ENCODE data around the gene KATNA1. TPM values are rescaled to one million over a fixed set of nuclear protein-coding genes. Genes with fewer than 3 reads are reported as not detected.

Gene KATNA1
- total RNA-seq, 2 donors from 2014 or later = 19.8 to 26.1 TPM

DNA sequence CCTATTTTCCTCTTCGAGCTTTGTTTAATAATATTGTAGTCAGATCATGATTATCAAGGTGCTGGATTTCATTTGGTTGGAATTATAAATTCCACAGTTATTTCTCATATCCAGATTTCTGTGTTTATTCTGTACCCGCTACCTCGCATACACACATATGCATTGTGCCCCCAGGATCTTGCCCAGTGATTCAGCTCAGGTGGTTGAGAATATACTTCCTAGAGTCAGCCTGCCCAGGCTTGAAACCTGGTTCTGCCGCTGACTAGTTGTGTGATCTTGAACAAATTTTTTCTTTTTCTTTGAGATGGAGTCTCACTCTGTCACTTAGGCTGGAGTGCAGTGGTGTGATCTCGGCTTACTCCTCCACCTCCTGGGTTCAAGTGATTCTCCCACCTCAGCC is 67.6 kb downstream of the KATNA1 start:
- Mint-ChIP-seq H3K36me3 (peaks cover 6% of the 10 kb centered on the region), H3K4me3 (no peak overlapping the region), H3K27ac (no peak overlapping the region), H3K4me1 (ENCODE audit: low read depth in 2 of 2) (no peaks in the 10 kb centered on the region), H3K27me3 (no peaks in the 10 kb centered on the region), H3K9me3 (no peaks in the 10 kb centered on the region)
- DNase-seq (ENCODE audit: low spot score) (no peak), ATAC-seq (no peak)

GRCh38 chr6:149567945-149568585 is 80.4 kb downstream of the KATNA1 start:
- Mint-ChIP-seq H3K27ac (no peak overlapping the region), H3K9me3 (no peaks in the 10 kb centered on the region)

DNA sequence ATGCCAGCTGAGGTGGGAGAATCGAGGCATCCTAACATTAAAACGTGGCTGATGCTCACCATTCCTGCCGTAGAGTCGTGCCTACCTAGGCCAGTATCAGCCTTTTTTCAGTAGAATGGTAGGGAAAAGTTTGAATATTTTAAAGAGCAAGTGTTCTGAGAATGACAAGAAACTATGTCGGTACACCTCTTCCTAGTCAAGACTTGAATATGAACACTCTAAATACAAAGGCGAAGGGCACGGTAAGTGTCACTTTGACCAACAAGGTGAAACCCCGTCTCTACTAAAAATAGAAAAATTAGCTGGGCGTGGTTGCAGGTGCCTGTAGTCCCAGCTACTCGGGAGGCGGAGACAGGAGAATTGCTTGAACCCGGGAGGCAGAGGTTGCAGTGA is 81.3 kb downstream of the KATNA1 start:
- H3K9me3 Mint-ChIP-seq = no peaks in the 10 kb centered on the region
- H3K4me3 Mint-ChIP-seq = peak overlapping the region; percentile 89
- no peaks in the 10 kb centered on the region for H3K36me3 Mint-ChIP-seq
- peaks cover 3 to 7% of the 10 kb centered on the region in 2 donors for H3K4me1 Mint-ChIP-seq (ENCODE audit: low read depth in 2 of 2)
- DNase-seq (ENCODE audit: low spot score) = no peak
- ATAC-seq = no peak
- peaks cover 0 to 2% of the 10 kb centered on the region in 2 donors for H3K27me3 Mint-ChIP-seq
- H3K27ac Mint-ChIP-seq = peak overlapping the region; percentile 64 to 70

More at GRCh38 chr6:149567945-149568585, 80.4 kb downstream of the KATNA1 start:
- Mint-ChIP-seq H3K4me1 (ENCODE audit: low read depth in 2 of 2) (peaks cover 3 to 7% of the 10 kb centered on the region in 2 donors), H3K36me3 (no peaks in the 10 kb centered on the region), H3K4me3 (peak overlapping the region; percentile 89), H3K27me3 (peaks cover 0 to 2% of the 10 kb centered on the region in 2 donors)
- no peak for ATAC-seq
- no peak for DNase-seq (ENCODE audit: low spot score)

GRCh38 chr6:149566410-149567193 is 81.9 kb downstream of the KATNA1 start:
- H3K4me1 Mint-ChIP-seq (ENCODE audit: low read depth in 2 of 2) = peaks cover 3 to 7% of the 10 kb centered on the region in 2 donors
- H3K4me3 Mint-ChIP-seq = peak overlapping the region; percentile 89
- peak overlapping the region; percentile 64 to 70 for H3K27ac Mint-ChIP-seq
- no peaks in the 10 kb centered on the region for H3K36me3 Mint-ChIP-seq
- peaks cover 0 to 2% of the 10 kb centered on the region in 2 donors for H3K27me3 Mint-ChIP-seq
- no peaks in the 10 kb centered on the region for H3K9me3 Mint-ChIP-seq
- ATAC-seq = peak; percentile 48 to 58
- DNase-seq (ENCODE audit: low spot score) = no peak

GRCh38 chr6:149565527-149566409 is 82.7 kb downstream of the KATNA1 start, which contains the start of gene GINM1:
TSS of gene GINM1 (plus strand) at chr6:149566375. CDS start at chr6:149566415, 40 bp downstream.
- peak within 1 kb of the TSS; percentile 89 for H3K4me3 Mint-ChIP-seq
- peak within 1 kb of the TSS; percentile 70 to 72 for H3K27ac Mint-ChIP-seq

DNA sequence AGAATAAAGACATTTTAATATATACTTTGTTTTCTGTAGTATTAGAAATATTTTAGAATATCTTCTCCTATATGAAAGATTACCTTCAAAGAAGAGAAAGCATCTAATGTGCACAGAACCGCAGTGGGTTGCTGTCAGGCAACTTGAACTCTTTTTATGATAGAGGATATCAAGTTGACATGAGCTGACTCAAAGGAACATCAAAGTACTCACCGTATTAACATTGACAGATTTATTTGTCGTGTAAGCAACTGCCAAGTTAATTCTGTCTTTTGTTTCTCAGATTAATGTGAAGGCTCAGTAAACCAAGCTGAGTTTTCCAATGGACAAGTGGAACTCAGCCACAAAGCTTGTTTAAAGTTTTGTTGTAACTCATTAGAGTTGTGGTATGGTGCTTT is 84.6 kb downstream of the KATNA1 start:
- H3K27ac Mint-ChIP-seq = no peak overlapping the region
- H3K4me3 Mint-ChIP-seq = no peak overlapping the region
- H3K9me3 Mint-ChIP-seq = no peaks in the 10 kb centered on the region
- H3K36me3 Mint-ChIP-seq = no peaks in the 10 kb centered on the region
- DNase-seq (ENCODE audit: low spot score) = no peak
- ATAC-seq = no peak
- H3K27me3 Mint-ChIP-seq = peaks cover 12 to 18% of the 10 kb centered on the region in 2 donors
- peaks cover 3 to 7% of the 10 kb centered on the region in 2 donors for H3K4me1 Mint-ChIP-seq (ENCODE audit: low read depth in 2 of 2)

More at GRCh38 chr6:149565527-149566409, 82.7 kb downstream of the KATNA1 start, which contains the start of gene GINM1:
- DNase-seq (ENCODE audit: low spot score) (peak; percentile 95), ATAC-seq (peak; percentile 95 to 97)
- no peaks in the 10 kb centered on the region for H3K9me3 Mint-ChIP-seq
- H3K27me3 Mint-ChIP-seq = peaks cover under 1 to 2% of the 10 kb centered on the region in 2 donors
- no peaks in the 10 kb centered on the region for H3K36me3 Mint-ChIP-seq
- H3K4me1 Mint-ChIP-seq (ENCODE audit: low read depth in 2 of 2) = peaks cover 3 to 7% of the 10 kb centered on the region in 2 donors

DNA sequence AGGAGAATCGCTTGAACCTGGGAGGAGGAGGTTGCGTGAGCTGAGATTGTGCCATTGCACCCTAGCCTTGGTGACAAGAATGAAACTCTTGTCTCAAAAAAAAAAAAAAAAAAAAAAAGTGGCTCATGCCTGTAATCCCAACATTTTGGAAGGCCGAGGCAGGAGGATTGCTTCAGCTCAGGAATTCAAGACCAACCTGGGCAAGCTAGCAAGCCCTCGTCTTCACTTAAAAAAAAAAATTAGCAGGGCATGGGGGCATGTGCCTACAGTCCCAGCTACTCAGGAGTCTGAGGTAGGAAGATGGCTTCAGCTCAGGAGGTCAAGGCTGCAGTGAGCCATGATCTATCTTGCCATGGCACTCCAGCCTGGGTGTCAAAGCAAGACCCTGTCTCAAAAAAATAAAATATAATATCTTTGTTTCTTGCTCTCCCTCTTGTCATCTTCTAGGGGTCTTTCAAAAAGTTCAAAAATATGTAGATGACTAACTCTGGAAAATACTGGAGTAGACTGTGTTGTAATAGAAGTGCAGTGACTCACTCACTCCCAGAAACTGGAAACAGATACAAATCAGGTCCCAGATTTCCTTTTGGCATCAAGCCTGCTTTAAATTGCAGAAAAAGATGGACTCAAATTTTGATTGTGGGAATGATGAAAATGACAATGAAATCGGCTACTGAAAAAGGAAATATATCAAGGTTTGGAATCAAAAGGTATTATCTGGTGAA is 85.1 kb downstream of the KATNA1 start:
- no peak overlapping the region for H3K27ac Mint-ChIP-seq
- peaks cover 12 to 23% of the 10 kb centered on the region in 2 donors for H3K27me3 Mint-ChIP-seq
- no peak overlapping the region for H3K4me3 Mint-ChIP-seq
- H3K9me3 Mint-ChIP-seq = no peaks in the 10 kb centered on the region
- DNase-seq (ENCODE audit: low spot score) (no peak), ATAC-seq (no peak)
- peaks cover 3 to 7% of the 10 kb centered on the region in 2 donors for H3K4me1 Mint-ChIP-seq (ENCODE audit: low read depth in 2 of 2)
- no peaks in the 10 kb centered on the region for H3K36me3 Mint-ChIP-seq

DNA sequence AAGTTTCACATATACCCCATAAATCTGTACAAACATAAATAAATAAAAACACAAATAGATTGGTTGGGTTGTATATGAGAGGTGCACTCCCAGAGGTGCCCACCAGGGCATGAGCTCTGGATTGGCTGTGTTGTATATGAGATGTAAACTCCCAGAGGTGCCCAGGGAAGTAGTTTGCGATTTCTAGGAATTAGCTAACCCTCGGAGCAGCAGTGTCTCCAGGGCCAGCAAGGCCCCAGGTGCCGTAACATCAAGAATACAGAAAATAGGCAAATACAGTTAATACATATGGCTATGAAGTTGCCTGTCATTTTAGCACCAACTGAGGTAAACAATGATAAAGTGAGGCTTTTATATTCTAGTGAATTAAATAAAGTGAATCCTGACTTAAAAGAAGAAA is 87.8 kb downstream of the KATNA1 start:
- ATAC-seq (peak in 1 of 2 donors; percentile 46), DNase-seq (ENCODE audit: low spot score) (no peak)
- Mint-ChIP-seq H3K36me3 (no peaks in the 10 kb centered on the region), H3K9me3 (no peaks in the 10 kb centered on the region), H3K4me3 (no peak overlapping the region), H3K4me1 (ENCODE audit: low read depth in 2 of 2) (no peaks in the 10 kb centered on the region), H3K27ac (no peak overlapping the region), H3K27me3 (peaks cover 21 to 40% of the 10 kb centered on the region in 2 donors)

DNA sequence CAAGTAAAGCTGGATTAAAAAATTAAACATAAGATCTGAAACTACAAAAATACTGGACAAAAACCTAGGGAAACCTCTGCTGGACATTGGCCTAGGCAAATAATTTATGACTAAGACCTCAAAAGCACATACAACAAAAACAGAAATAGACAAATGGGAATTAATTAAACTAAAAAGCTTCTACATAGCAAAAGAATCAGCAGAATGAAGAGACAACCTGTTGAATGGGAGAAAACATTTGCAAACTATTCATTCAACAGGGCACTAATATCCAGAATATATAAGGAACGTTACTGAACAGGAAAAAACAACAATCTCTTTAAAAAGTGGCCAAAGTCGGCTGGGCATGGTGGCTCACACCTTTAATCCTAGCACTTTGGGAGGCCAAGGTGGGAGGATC is 89.1 kb downstream of the KATNA1 start:
- H3K9me3 Mint-ChIP-seq = no peaks in the 10 kb centered on the region
- DNase-seq (ENCODE audit: low spot score) = no peak
- ATAC-seq = no peak
- no peak overlapping the region for H3K4me3 Mint-ChIP-seq
- peaks cover 29 to 54% of the 10 kb centered on the region in 2 donors for H3K27me3 Mint-ChIP-seq
- no peaks in the 10 kb centered on the region for H3K4me1 Mint-ChIP-seq (ENCODE audit: low read depth in 2 of 2)
- H3K27ac Mint-ChIP-seq = no peak overlapping the region
- no peaks in the 10 kb centered on the region for H3K36me3 Mint-ChIP-seq

DNA sequence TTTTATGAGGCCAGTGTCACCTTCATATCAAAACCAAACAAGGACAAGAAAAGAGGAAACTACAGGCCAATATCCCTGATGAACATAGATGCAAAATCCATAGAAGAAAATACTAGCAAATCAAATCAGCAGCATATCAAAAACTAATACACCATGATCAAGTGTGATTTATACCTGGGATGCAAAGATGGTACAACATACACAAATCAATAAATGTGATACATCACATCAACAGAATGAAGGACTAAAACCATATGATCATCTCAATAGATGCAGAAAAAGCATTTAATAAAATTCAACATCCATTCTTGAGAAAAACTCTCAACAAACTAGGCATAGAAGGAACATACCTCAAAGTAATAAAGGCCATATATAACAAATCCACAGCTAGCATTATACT is 90.5 kb downstream of the KATNA1 start:
- H3K36me3 Mint-ChIP-seq = no peaks in the 10 kb centered on the region
- ATAC-seq (no peak), DNase-seq (ENCODE audit: low spot score) (no peak)
- H3K4me3 Mint-ChIP-seq = no peak overlapping the region
- H3K9me3 Mint-ChIP-seq = no peaks in the 10 kb centered on the region
- H3K27me3 Mint-ChIP-seq = peaks cover 32 to 62% of the 10 kb centered on the region in 2 donors
- no peak overlapping the region for H3K27ac Mint-ChIP-seq
- H3K4me1 Mint-ChIP-seq (ENCODE audit: low read depth in 2 of 2) = no peaks in the 10 kb centered on the region

DNA sequence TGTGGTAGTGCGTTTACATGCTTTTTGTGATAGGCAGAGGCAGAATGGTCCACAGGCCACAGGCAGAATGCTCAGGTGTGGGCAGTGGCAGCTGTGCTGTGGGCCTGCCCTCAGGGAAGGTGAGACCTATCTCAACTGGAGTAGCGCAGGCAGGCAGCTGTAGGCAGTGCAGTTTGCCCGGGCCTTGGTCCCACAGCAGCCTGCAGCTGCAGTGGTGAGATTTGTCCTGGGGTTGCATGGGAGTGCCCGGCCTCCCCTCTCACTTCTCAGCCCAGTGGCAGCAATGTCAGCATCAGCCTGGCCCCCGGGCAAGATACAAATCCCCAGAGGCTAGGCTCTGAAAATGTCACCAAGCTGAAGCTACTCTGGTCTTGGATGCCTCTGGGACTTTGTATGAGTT is 96.6 kb downstream of the KATNA1 start:
- Mint-ChIP-seq H3K9me3 (no peaks in the 10 kb centered on the region), H3K36me3 (no peaks in the 10 kb centered on the region), H3K4me1 (ENCODE audit: low read depth in 2 of 2) (peaks cover 0 to 6% of the 10 kb centered on the region in 2 donors), H3K27ac (no peak overlapping the region), H3K4me3 (no peak overlapping the region), H3K27me3 (peaks cover 20 to 28% of the 10 kb centered on the region in 2 donors)
- peak in 1 of 2 donors; percentile 24 for ATAC-seq
- DNase-seq (ENCODE audit: low spot score) = no peak

- H3K27ac Mint-ChIP-seq = peak within 1 kb of the TSS; percentile 94 to 96
- DNase-seq (ENCODE audit: low spot score) (peak; percentile 97), ATAC-seq (peak; percentile 98 to 99)
- H3K27me3 Mint-ChIP-seq = peaks cover 0 to 4% of the 10 kb centered on the region in 2 donors
- no peaks in the 10 kb centered on the region for H3K9me3 Mint-ChIP-seq
- H3K4me3 Mint-ChIP-seq = peak within 1 kb of the TSS; percentile 99
- no peaks in the 10 kb centered on the region for H3K36me3 Mint-ChIP-seq
- H3K4me1 Mint-ChIP-seq (ENCODE audit: low read depth in 2 of 2) = peaks cover 28 to 30% of the 10 kb centered on the region in 2 donors
Measured at GRCh38 chr6:149545754-149546471, 102.6 kb downstream of the KATNA1 start, which contains the start of gene PPIL4. TSS of gene PPIL4 (minus strand) at chr6:149546043. CDS start at chr6:149546005, 38 bp downstream.

Measured in natural killer cell treated with Interleukin-12 subunit alpha and Interleukin-12 subunit beta and Interleukin-15 and Interleukin-18, amount 100 ng/mL, for 72 hours (primary cell).